MM.1S (cell line): ENCODE data around the gene TRAP1.

Experiments
- DNase-seq: peaks from one replicate; pipeline ENCODE4 v3.0.0-alpha.2; 2015
- H2AFZ ChIP-seq: fragments of 300-600 bp; sonication (generic); 2 replicates; pipeline ENCODE4 v1.6.0; 2016; ENCODE audit warnings: antibody characterized with exemption, low read length
- H3F3A ChIP-seq: fragments of 300-600 bp; sonication (generic); 2 replicates; pipeline ENCODE4 v1.6.1; 2016; ENCODE audit warnings: mild to moderate bottlenecking, antibody characterized with exemption, low read length, moderate library complexity, mixed read lengths; ENCODE audit not compliant: insufficient read depth
- H3K27ac ChIP-seq: fragments of 300-600 bp; sonication (generic); 2 replicates; pipeline ENCODE4 v1.5.1; 2016; ENCODE audit warnings: mild to moderate bottlenecking, low read length
- H3K27me3 ChIP-seq: fragments of 300-600 bp; sonication (generic); replicated peaks from 2 replicates; pipeline ENCODE4 v1.6.0; 2016; ENCODE audit warnings: low read length; ENCODE audit not compliant: insufficient read depth
- H3K36me3 ChIP-seq: fragments of 300-600 bp; sonication (generic); replicated peaks from 2 replicates; pipeline ENCODE4 v1.6.1; 2016; ENCODE audit warnings: mild to moderate bottlenecking, low read length, mixed read lengths; ENCODE audit not compliant: insufficient read depth
- H3K4me1 ChIP-seq: fragments of 300-600 bp; sonication (generic); 2 replicates; pipeline ENCODE4 v1.6.1; 2016; ENCODE audit warnings: low read length, mixed read lengths
- H3K4me2 ChIP-seq: fragments of 300-600 bp; sonication (generic); 2 replicates; pipeline ENCODE4 v1.6.0; 2016; ENCODE audit warnings: low read depth, low read length
- H3K4me3 ChIP-seq: fragments of 300-600 bp; sonication (generic); 2 replicates; pipeline ENCODE4 v1.5.1; 2016; ENCODE audit warnings: low read length, mixed read lengths
- H3K79me2 ChIP-seq: fragments of 300-600 bp; sonication (generic); 2 replicates; pipeline ENCODE4 v1.6.1; 2016; ENCODE audit warnings: mixed run types, low read length, mixed read lengths
- H3K9ac ChIP-seq: fragments of 300-600 bp; sonication (generic); 2 replicates; pipeline ENCODE4 v1.6.1; 2016; ENCODE audit warnings: low read length, mixed read lengths
- H3K9me2 ChIP-seq: fragments of 300-600 bp; sonication (generic); replicated peaks from 2 replicates; pipeline ENCODE4 v1.6.1; 2016; ENCODE audit warnings: mild to moderate bottlenecking, low read length, mixed read lengths; ENCODE audit not compliant: insufficient read depth
- H3K9me3 ChIP-seq: fragments of 300-600 bp; sonication (generic); replicated peaks from 2 replicates; pipeline ENCODE4 v1.6.1; 2016; ENCODE audit warnings: mild to moderate bottlenecking, low read length, mixed read lengths; ENCODE audit not compliant: insufficient read depth
- H4K20me1 ChIP-seq: fragments of 300-600 bp; sonication (generic); 2 replicates; pipeline ENCODE4 v1.6.1; 2016; ENCODE audit warnings: mild to moderate bottlenecking, low read length, moderate library complexity, mixed read lengths; ENCODE audit not compliant: insufficient read depth
- EZH2 ChIP-seq: fragments of 300-600 bp; sonication (generic); optimal IDR thresholded peaks from 2 replicates; pipeline ENCODE3; 2017; ENCODE audit warnings: low read depth, mild to moderate bottlenecking, antibody characterized with exemption, low read length, mixed read lengths
- EZH2phosphoT487 ChIP-seq: fragments of 300-600 bp; sonication (generic); IDR thresholded peaks from 2 replicates; pipeline ENCODE4 v1.6.1; 2018; ENCODE audit warnings: antibody characterized with exemption, low read length
- TF ChIP-seq, protein P1 (sequence below): fragments of 300-600 bp; sonication (generic); IDR thresholded peaks from 2 replicates; pipeline ENCODE4 v1.5.1; 2016; ENCODE audit warnings: antibody characterized with exemption, low read length, mixed read lengths

Gene TRAP1

DNA sequence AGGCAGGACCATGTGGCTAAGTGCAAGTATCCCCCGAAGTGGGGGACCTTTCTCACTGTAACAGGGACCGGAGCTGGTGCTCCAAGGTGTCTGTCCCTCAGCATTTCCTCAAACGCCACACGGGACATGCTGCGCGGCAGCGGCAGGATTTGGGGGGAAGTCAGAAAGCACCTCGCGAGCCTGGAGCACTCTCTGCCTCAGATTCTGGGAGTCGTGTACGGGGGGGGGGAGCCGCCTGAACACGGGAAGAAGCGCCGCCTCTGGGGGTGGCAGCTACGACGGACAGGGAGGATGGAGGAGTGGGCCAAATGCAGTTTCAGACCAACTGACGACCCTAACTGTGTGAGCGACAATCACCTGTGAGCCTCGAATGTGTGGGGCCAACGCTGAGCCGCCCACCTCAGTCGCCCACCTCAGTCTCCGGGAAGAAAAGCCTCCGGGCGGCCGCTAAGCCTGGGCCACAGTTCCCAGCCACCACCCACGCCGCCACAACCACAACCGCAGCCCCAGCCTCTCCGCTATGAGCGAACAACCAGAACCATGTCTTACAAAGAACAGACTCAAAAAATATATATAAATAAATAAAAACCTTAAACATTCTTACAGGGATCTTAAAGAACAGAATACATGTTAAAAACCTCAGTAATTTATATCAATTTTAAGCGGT, 8.8 kb upstream of the TRAP1 start:
- Histone ChIP-seq H2AFZ (no peak overlapping the region), H3K27me3 (no peaks in the 10 kb centered on the region), H3K9ac (no peak overlapping the region), H3K36me3 (0 out of 2 replicates have a peak, but pooled peaks cover 3% of the 10 kb centered on the region), H3K4me1 (no peaks in the 10 kb centered on the region), H3F3A (no peaks in the 10 kb centered on the region), H3K9me2 (no peaks in the 10 kb centered on the region), H3K79me2 (no peaks in the 10 kb centered on the region), H3K4me2 (no peak overlapping the region), H3K9me3 (no peaks in the 10 kb centered on the region), H3K4me3 (no peak overlapping the region), H3K27ac (no peak overlapping the region), H4K20me1 (no peaks in the 10 kb centered on the region)
- TF ChIP-seq, protein P1, sequence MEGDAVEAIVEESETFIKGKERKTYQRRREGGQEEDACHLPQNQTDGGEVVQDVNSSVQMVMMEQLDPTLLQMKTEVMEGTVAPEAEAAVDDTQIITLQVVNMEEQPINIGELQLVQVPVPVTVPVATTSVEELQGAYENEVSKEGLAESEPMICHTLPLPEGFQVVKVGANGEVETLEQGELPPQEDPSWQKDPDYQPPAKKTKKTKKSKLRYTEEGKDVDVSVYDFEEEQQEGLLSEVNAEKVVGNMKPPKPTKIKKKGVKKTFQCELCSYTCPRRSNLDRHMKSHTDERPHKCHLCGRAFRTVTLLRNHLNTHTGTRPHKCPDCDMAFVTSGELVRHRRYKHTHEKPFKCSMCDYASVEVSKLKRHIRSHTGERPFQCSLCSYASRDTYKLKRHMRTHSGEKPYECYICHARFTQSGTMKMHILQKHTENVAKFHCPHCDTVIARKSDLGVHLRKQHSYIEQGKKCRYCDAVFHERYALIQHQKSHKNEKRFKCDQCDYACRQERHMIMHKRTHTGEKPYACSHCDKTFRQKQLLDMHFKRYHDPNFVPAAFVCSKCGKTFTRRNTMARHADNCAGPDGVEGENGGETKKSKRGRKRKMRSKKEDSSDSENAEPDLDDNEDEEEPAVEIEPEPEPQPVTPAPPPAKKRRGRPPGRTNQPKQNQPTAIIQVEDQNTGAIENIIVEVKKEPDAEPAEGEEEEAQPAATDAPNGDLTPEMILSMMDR, result no peak
- TF ChIP-seq EZH2phosphoT487 (no peak), EZH2 (no peak)
- DNase-seq, result no peak

DNA sequence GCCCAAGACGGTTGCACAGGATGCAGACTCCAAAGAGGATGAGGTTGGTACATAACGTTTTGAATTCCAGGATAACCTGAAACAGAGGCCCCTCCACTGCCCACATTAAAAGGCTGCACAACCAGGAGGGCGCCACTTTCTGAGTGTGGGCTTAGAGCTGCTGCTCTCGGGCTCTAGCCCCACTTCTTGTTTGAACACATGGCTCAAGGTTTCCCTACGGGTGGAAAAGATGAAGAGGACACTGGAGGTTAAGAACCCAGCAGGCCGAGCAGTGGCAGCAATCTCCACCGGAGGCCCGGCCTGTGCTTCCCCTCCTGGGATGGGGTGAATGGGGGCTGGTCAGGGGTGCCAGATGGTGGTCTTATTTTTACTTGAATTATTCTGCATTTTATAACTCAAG, 8.0 kb upstream of the TRAP1 start:
- TF ChIP-seq, protein P1, result no peak
- TF ChIP-seq EZH2phosphoT487, result no peak
- TF ChIP-seq EZH2, result no peak
- Histone ChIP-seq H3K9me3 (no peaks in the 10 kb centered on the region), H2AFZ (no peak overlapping the region), H3K79me2 (no peaks in the 10 kb centered on the region), H3K4me2 (no peak overlapping the region), H3K27ac (no peak overlapping the region), H3K27me3 (no peaks in the 10 kb centered on the region), H3K4me1 (no peaks in the 10 kb centered on the region), H3K9ac (no peak overlapping the region), H3K4me3 (no peak overlapping the region), H3F3A (no peaks in the 10 kb centered on the region), H3K9me2 (no peaks in the 10 kb centered on the region), H4K20me1 (no peaks in the 10 kb centered on the region), H3K36me3 (0 out of 2 replicates have a peak, but pooled peaks cover 3% of the 10 kb centered on the region)
- DNase-seq, result no peak

DNA sequence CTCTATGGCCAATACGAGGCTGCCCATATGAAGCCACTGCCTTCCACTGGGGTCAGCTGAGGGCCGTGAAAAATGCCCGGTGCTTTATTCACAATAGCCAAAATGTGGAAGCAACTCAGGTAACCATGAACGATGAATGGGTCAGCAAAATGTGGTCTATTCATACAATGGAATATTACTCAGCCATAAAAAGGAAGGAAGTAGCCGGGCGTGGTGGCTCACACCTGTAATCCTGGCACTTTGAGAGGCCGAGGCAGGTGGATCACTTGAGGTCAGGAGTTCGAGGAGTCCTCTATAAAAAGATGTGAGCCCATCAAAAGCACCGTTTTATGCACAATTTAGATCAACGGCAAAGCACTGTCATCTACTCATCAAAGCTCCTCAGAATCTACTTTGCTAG, 5.2 kb upstream of the TRAP1 start:
- no peak overlapping the region for H2AFZ ChIP-seq
- no peak for DNase-seq
- no peak overlapping the region for H3K27ac ChIP-seq
- H3K4me2 ChIP-seq, result no peak overlapping the region
- H3K9me3 ChIP-seq, result no peaks in the 10 kb centered on the region
- no peaks in the 10 kb centered on the region for H3K4me1 ChIP-seq
- TF ChIP-seq, protein P1, result no peak
- no peak for TF ChIP-seq EZH2
- no peak for TF ChIP-seq EZH2phosphoT487
- H3K9ac ChIP-seq, result no peak overlapping the region
- H3K9me2 ChIP-seq, result no peaks in the 10 kb centered on the region
- H3F3A ChIP-seq, result no peaks in the 10 kb centered on the region
- H3K27me3 ChIP-seq, result no peaks in the 10 kb centered on the region
- H3K36me3 ChIP-seq, result 0 out of 2 replicates have a peak, but pooled peaks cover under 1% of the 10 kb centered on the region
- H3K4me3 ChIP-seq, result no peak overlapping the region
- H4K20me1 ChIP-seq, result no peaks in the 10 kb centered on the region
- no peaks in the 10 kb centered on the region for H3K79me2 ChIP-seq
